PC-9 (cell line): ENCODE data around the gene EPG5. TPM values are rescaled to one million over a fixed set of nuclear protein-coding genes. Genes with fewer than 3 reads are reported as not detected.

Source experiments
- Bru-seq: library from RNA; stranded (reverse); fragments of 400-500 nt; gene quantifications from one replicate; lab custom pipeline; 2021; lab: Mats Ljungman, UMichigan
- BruChase-seq, 2 experiments: library from RNA; stranded (reverse); fragments of 400-500 nt; gene quantifications; one replicate each; lab custom pipeline; 2021; lab: Mats Ljungman, UMichigan
- BruUV-seq: library from RNA; stranded (reverse); fragments of 400-500 nt; replicated peaks from 2 replicates; lab custom pipeline; 2021; lab: Mats Ljungman, UMichigan
- CTCF ChIA-PET: fragments of 300-600 bp; sonication (Branson Sonifier 250); formaldehyde crosslinking; loops from one replicate; lab custom pipeline; 2022; ENCODE audit warnings: antibody characterized with exemption; lab: Charles Lee
- POLR2A ChIA-PET: fragments of 300-600 bp; sonication (Branson Sonifier 250); formaldehyde crosslinking; loops from one replicate; lab custom pipeline; 2022; ENCODE audit warnings: antibody characterized with exemption; ENCODE audit not compliant: unreplicated experiment; lab: Charles Lee
- DNase-seq, 2 experiments: peaks; one replicate each; pipeline versions ENCODE4 v3.0.0 to v3.0.0-alpha.2; 2015 to 2022; ENCODE audit warnings: mixed read lengths in 1 of 2
- H2AFZ ChIP-seq: fragments of 200-600 bp; sonication (generic); 2 replicates; pipeline ENCODE4 v1.8.1; 2017; ENCODE audit warnings: antibody characterized with exemption
- H3F3A ChIP-seq: fragments of 200-600 bp; sonication (generic); 2 replicates; pipeline ENCODE4 v1.8.1; 2017; ENCODE audit warnings: antibody characterized with exemption, mild to moderate bottlenecking, low read depth; ENCODE audit not compliant: insufficient read depth
- H3K27ac ChIP-seq: fragments of 200-600 bp; sonication (generic); 2 replicates; pipeline ENCODE4 v1.6.1; 2016; ENCODE audit warnings: mixed run types
- H3K27me3 ChIP-seq: fragments of 200-600 bp; sonication (generic); 2 replicates; pipeline ENCODE4 v1.6.1; 2016; ENCODE audit warnings: low read depth, mixed run types; ENCODE audit not compliant: insufficient read depth
- H3K36me3 ChIP-seq: fragments of 200-600 bp; sonication (generic); 2 replicates; pipeline ENCODE4 v1.6.1; 2016; ENCODE audit warnings: low read depth, mixed run types
- H3K4me1 ChIP-seq: fragments of 200-600 bp; sonication (generic); replicated peaks from 2 replicates; pipeline ENCODE4 v1.6.1; 2016; ENCODE audit warnings: mixed run types; ENCODE audit not compliant: insufficient read depth
- H3K4me2 ChIP-seq: fragments of 200-600 bp; sonication (generic); 2 replicates; pipeline ENCODE4 v1.6.1; 2017; ENCODE audit warnings: mixed run types
- H3K4me3 ChIP-seq: fragments of 200-600 bp; sonication (generic); 2 replicates; pipeline ENCODE4 v1.6.1; 2016; ENCODE audit warnings: mixed run types
- H3K79me2 ChIP-seq: fragments of 200-600 bp; sonication (generic); 2 replicates; pipeline ENCODE4 v1.6.1; 2017; ENCODE audit warnings: low read depth, mixed run types
- H3K9me2 ChIP-seq: fragments of 200-600 bp; sonication (generic); 2 replicates; pipeline ENCODE4 v1.8.1; 2017; ENCODE audit warnings: mild to moderate bottlenecking; ENCODE audit not compliant: insufficient read depth
- H3K9me3 ChIP-seq: fragments of 200-600 bp; sonication (generic); 2 replicates; pipeline ENCODE4 v1.8.1; 2016; ENCODE audit warnings: low read depth; ENCODE audit not compliant: insufficient read depth
- H4K20me1 ChIP-seq: fragments of 200-600 bp; sonication (generic); 2 replicates; pipeline ENCODE4 v1.8.1; 2017; ENCODE audit not compliant: insufficient read depth
- CTCF ChIP-seq: fragments of 200-600 bp; sonication (generic); conservative IDR thresholded peaks from 2 replicates; pipeline ENCODE4 v1.6.1; 2017; ENCODE audit warnings: mixed run types, antibody characterized with exemption, mild to moderate bottlenecking, moderate library complexity
- EZH2 ChIP-seq: fragments of 200-600 bp; sonication (generic); IDR thresholded peaks from 2 replicates; pipeline ENCODE4 v1.8.0; 2017; ENCODE audit warnings: antibody characterized with exemption, low read depth
- intact Hi-C: fragments of 100-400 bp; cut with micrococcal nuclease; formaldehyde crosslinking; loops from one replicate; pipeline ENCODE4 v1.10.0; 2022; ENCODE audit not compliant: unreplicated experiment
- long read RNA-seq: library from polyadenylated mRNA; stranded (forward); transcript quantifications from one replicate; pipeline ENCODE4 v2.0.0, GENCODE V29; 2022
- total RNA-seq: library from RNA; stranded (reverse); gene quantifications from 2 replicates; pipeline ENCODE4 v1.2.3, GENCODE V29; 2021

EPG5 gene
- total RNA-seq (16.7 and 19.5 TPM in 2 replicates), Bru-seq, nascent RNA (percentile 72 among the genes with signal in this experiment), BruChase-seq, experiment 1, labeled RNA remaining after a 2-hour chase (percentile 73 among the genes with signal in this experiment), BruChase-seq, experiment 2, labeled RNA remaining after a 6-hour chase (percentile 72 among the genes with signal in this experiment)
- long read RNA-seq, full-length matches to known transcripts: 1 of 2 reads
- long read RNA-seq, partial matches to known transcripts: 0 of 2 reads
- long read RNA-seq, other reads (novel, unspliced or antisense): 1 of 2 reads

GRCh38 chr18:45967007-45967706 lies at the start of gene EPG5:
EPG5 (minus strand) TSS chr18:45967329; CDS start chr18:45967239, 90 bp downstream.
- Histone ChIP-seq H3K4me1 (peaks cover 13% of the 10 kb centered on the region; the same call in 1 of the 2 replicates), H3K9me3 (no peaks in the 10 kb centered on the region), H3K4me3 (peak within 1 kb of the TSS; percentile 98), H2AFZ (peak within 1 kb of the TSS; percentile 91), H4K20me1 (no peaks in the 10 kb centered on the region), H3K36me3 (no peaks in the 10 kb centered on the region), H3F3A (no peaks in the 10 kb centered on the region), H3K9me2 (no peaks in the 10 kb centered on the region), H3K27me3 (no peaks in the 10 kb centered on the region), H3K27ac (peak within 1 kb of the TSS; percentile 25), H3K4me2 (peak within 1 kb of the TSS; percentile 87), H3K79me2 (peaks cover 38% of the 10 kb centered on the region)
- TF ChIP-seq CTCF: no peak
- CTCF ChIA-PET: no interaction called here
- DNase-seq: peak; percentile 92 to 95
- BruUV-seq: no TSS peak
- POLR2A ChIA-PET: no interaction called here
- intact Hi-C loops: no loop called here

- ChIA-PET POLR2A (no interaction called here), CTCF (no interaction called here)
Observed at GRCh38 chr18:46013484-46014189, 46.5 kb upstream of the EPG5 start.

More at GRCh38 chr18:46013484-46014189, 46.5 kb upstream of the EPG5 start:
- H3K27ac ChIP-seq: no peak overlapping the region
- intact Hi-C loops: no loop called here
- no peaks in the 10 kb centered on the region for H3F3A ChIP-seq
- no peak overlapping the region for H3K4me2 ChIP-seq
- no peak for DNase-seq
- no peaks in the 10 kb centered on the region for H4K20me1 ChIP-seq
- BruUV-seq: no TSS peak
- H3K9me2 ChIP-seq: no peaks in the 10 kb centered on the region
- no peak overlapping the region for H2AFZ ChIP-seq
- H3K27me3 ChIP-seq: no peaks in the 10 kb centered on the region
- H3K4me1 ChIP-seq: no peaks in the 10 kb centered on the region
- no peaks in the 10 kb centered on the region for H3K36me3 ChIP-seq
- no peak for TF ChIP-seq CTCF
- TF ChIP-seq EZH2: no peak
- no peaks in the 10 kb centered on the region for H3K9me3 ChIP-seq
- no peak overlapping the region for H3K4me3 ChIP-seq
- H3K79me2 ChIP-seq: no peaks in the 10 kb centered on the region
